Esophagus squamous epithelium (tissue), 4 donors: ENCODE data around the gene ZNF3.

Experiments used
- POLR2A ChIP-seq, 4 donors: fragments of 450-650 bp; IDR thresholded peaks; one replicate each; pipeline ENCODE4 v1.6.1; 2017; ENCODE audit warnings: antibody characterized with exemption in 4 of 4, mild to moderate bottlenecking in 4 of 4, moderate library complexity in 3 of 4
- TF ChIP-seq, protein P1 (sequence below), 6 experiments: fragments of 450-650 bp in 4 of 6; fragments of 200-600 bp in 2 of 6; sonication (generic) in 2 of 6; IDR thresholded peaks; one replicate each; pipeline ENCODE4 v1.5.1; 2016 to 2019; ENCODE audit warnings: antibody characterized with exemption in 6 of 6, mild to moderate bottlenecking in 4 of 6, moderate library complexity in 4 of 6

DNA sequence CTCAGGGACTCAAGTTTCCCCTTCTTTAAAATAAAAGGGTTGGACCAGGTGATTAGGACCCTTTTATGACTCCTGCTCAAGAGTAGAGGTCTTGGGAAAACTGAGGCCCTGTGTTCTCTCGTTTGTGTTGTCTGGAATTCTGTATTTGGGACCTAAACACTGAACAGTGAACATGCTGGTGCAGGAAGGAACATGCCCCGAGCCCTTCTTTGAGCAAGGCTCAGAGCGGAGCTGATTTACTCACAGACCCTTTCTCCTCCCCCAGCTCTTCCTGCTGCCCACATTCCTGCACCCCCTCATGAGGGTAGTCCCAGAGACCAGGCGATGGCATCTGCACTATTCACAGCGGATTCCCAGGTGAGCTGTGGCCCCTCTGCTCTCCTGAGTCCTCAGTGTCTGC lies 51.9 kb downstream of the ZNF3 start:
- TF ChIP-seq, protein P1, sequence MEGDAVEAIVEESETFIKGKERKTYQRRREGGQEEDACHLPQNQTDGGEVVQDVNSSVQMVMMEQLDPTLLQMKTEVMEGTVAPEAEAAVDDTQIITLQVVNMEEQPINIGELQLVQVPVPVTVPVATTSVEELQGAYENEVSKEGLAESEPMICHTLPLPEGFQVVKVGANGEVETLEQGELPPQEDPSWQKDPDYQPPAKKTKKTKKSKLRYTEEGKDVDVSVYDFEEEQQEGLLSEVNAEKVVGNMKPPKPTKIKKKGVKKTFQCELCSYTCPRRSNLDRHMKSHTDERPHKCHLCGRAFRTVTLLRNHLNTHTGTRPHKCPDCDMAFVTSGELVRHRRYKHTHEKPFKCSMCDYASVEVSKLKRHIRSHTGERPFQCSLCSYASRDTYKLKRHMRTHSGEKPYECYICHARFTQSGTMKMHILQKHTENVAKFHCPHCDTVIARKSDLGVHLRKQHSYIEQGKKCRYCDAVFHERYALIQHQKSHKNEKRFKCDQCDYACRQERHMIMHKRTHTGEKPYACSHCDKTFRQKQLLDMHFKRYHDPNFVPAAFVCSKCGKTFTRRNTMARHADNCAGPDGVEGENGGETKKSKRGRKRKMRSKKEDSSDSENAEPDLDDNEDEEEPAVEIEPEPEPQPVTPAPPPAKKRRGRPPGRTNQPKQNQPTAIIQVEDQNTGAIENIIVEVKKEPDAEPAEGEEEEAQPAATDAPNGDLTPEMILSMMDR (IDR thresholded peaks at IDR 0.05): no peak
- no peak for TF ChIP-seq POLR2A (IDR thresholded peaks at IDR 0.05)
